ENCODE data around the gene MGAT4A.

GRCh38 chr2:98692090-98693054 is 38.6 kb downstream of the MGAT4A start:
- TF ChIP-seq CTCF (conservative IDR thresholded peaks at IDR 0.05; ENCODE audit: low read depth in 2 of 2), result no peak
- no peak for TF ChIP-seq CREB1 (CRISPR knock-in tag; IDR thresholded peaks at IDR 0.05; ENCODE audit: low read depth)
- TF ChIP-seq STAT1 (IDR thresholded peaks at IDR 0.05; ENCODE audit: unreplicated experiment), result no peak

Data from GM23338 (cell line).